ENCODE measurements around the gene INO80D.

The INO80D gene

DNA sequence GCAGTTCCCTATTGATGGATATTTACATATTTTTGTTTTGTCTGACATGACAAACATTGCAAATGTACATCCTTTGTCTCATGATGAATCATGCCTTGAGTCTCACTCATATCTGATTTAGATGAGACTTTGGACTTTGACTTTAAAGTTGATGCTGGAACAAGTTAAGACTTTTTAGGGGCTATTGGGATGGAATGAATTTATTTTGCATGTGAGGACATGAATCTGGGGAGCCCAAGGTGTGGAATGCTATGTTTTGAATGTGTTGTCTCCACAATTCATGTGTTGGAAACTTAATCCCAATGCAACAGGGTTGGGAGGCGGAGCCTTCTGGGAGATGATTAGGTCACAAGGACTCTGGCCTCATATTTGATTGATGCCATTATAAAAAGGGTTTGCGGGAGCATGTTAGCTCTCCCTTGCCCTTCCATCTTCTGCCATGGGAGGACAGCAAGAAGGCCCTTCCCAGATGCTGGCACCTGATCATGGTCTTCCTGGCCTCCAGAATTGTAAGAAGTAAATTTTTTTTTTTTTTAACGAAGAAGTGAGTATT lies 29.1 kb upstream of the INO80D start:
- DNase-seq = no peak
- no peak overlapping the region for H3K9ac ChIP-seq (ENCODE audit: low read length)
- H3K4me2 ChIP-seq (ENCODE audit: low read length) = no peak overlapping the region
- H4K5ac ChIP-seq (ENCODE audit: low read length) = no peak overlapping the region
- H3K27ac ChIP-seq (ENCODE audit: low read depth, low read length) = no peak overlapping the region
- H4K8ac ChIP-seq (ENCODE audit: low read depth, low read length) = no peak overlapping the region
- no CpG with 5 or more reads among the region's 3 CpGs for WGBS (ENCODE audit: extremely low coverage, insufficient coverage, low lambda C conversion rate)
- no peak overlapping the region for H3K18ac ChIP-seq (ENCODE audit: low read length)
- H2AK5ac ChIP-seq (ENCODE audit: low read length) = no peak overlapping the region
- H3K56ac ChIP-seq (ENCODE audit: low read length) = no peak overlapping the region
- no peaks in the 10 kb centered on the region for H3K79me1 ChIP-seq (ENCODE audit: low read length)
- H3K4me3 ChIP-seq (ENCODE audit: low read length) = no peak overlapping the region
- H2BK15ac ChIP-seq (replicated peaks; ENCODE audit: low read depth) = no peak overlapping the region
- no peak overlapping the region for H3K23ac ChIP-seq (ENCODE audit: low read length)
- no peak overlapping the region for H2BK120ac ChIP-seq (ENCODE audit: low read depth, low read length)
- H3K27me3 ChIP-seq (ENCODE audit: insufficient read depth, low read length, poor library complexity) = no peaks in the 10 kb centered on the region
- H3K4me1 ChIP-seq (ENCODE audit: control insufficient read depth, low read depth, low read length) = no peaks in the 10 kb centered on the region
- no peaks in the 10 kb centered on the region for H3K36me3 ChIP-seq (ENCODE audit: control insufficient read depth, insufficient read depth, low read length)
- no peaks in the 10 kb centered on the region for H3K79me2 ChIP-seq (ENCODE audit: control insufficient read depth, insufficient read depth, low read length)
- no peak overlapping the region for H3K4ac ChIP-seq (ENCODE audit: low read depth, low read length)
- H2BK5ac ChIP-seq (ENCODE audit: low read length) = no peak overlapping the region

DNA sequence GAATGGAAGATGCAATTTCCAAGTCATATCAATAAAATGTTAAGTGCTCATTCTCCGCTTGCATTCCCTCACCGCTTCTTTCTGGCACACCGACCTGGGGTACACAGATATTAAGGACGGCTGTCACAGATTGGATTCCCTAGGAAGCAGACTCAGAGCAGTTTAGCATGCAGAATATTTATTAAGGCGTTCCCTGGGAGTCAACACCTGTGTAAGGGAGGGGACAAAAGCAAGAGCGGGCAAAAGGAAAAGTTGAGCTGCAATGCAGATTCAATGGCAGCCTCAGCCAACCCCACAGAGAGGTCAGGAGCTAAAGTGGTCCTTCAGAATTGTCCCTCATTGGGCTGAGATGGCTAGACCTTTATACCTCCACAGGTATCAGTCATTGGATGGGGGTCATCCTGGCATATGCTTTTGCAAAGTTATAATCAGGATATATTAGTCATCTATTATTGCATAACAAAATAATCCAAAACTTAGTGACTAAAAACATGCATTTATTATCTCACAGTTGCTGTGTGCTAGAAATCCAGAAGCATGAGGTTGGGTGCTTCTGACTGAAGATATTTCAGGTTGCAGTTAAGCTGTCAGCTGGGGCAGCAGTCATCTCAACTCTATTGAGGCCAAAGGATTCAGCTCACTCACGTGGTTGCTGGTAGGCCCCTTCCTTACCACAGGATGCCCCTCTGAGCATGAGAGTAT lies 27.0 kb upstream of the INO80D start:
- no peak overlapping the region for H4K5ac ChIP-seq (ENCODE audit: low read length)
- H3K27ac ChIP-seq (ENCODE audit: low read depth, low read length) = no peak overlapping the region
- H3K79me2 ChIP-seq (ENCODE audit: control insufficient read depth, insufficient read depth, low read length) = no peaks in the 10 kb centered on the region
- H3K23ac ChIP-seq (ENCODE audit: low read length) = no peak overlapping the region
- DNase-seq = no peak
- H3K18ac ChIP-seq (ENCODE audit: low read length) = no peak overlapping the region
- no peak overlapping the region for H3K56ac ChIP-seq (ENCODE audit: low read length)
- H3K4me3 ChIP-seq (ENCODE audit: low read length) = no peak overlapping the region
- no peaks in the 10 kb centered on the region for H3K27me3 ChIP-seq (ENCODE audit: insufficient read depth, low read length, poor library complexity)
- H3K9ac ChIP-seq (ENCODE audit: low read length) = no peak overlapping the region
- H3K4me2 ChIP-seq (ENCODE audit: low read length) = no peak overlapping the region
- no peaks in the 10 kb centered on the region for H3K4me1 ChIP-seq (ENCODE audit: control insufficient read depth, low read depth, low read length)
- H3K36me3 ChIP-seq (ENCODE audit: control insufficient read depth, insufficient read depth, low read length) = no peaks in the 10 kb centered on the region
- no peaks in the 10 kb centered on the region for H3K79me1 ChIP-seq (ENCODE audit: low read length)
- no peak overlapping the region for H2BK120ac ChIP-seq (ENCODE audit: low read depth, low read length)
- no peak overlapping the region for H2AK5ac ChIP-seq (ENCODE audit: low read length)
- H2BK5ac ChIP-seq (ENCODE audit: low read length) = no peak overlapping the region
- WGBS (ENCODE audit: extremely low coverage, insufficient coverage, low lambda C conversion rate) = no CpG with 5 or more reads among the region's 7 CpGs
- no peak overlapping the region for H3K4ac ChIP-seq (ENCODE audit: low read depth, low read length)
- H2BK15ac ChIP-seq (replicated peaks; ENCODE audit: low read depth) = no peak overlapping the region
- H4K8ac ChIP-seq (ENCODE audit: low read depth, low read length) = no peak overlapping the region

DNA sequence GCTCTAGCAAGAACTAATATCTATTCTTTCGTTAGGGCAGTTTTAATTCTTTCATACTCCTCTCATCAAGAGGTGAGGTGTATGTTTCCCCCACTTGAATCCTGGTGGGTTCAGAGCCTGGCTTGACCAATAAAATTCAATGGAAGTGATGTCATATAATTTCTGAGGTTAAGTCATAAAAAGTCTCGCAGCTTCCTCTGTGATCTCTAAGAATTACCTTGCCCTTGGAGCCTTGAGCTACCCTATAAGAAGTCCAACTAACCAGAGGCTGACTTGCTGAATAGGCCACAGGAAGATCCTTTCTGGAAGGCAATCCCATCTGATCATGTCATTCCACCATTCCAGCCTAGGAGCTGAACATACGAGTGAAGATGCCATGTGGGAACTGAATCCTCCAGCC lies 26.1 kb upstream of the INO80D start:
- Histone ChIP-seq H3K4me1 (ENCODE audit: control insufficient read depth, low read depth, low read length) (no peaks in the 10 kb centered on the region), H3K4ac (ENCODE audit: low read depth, low read length) (no peak overlapping the region), H2BK5ac (ENCODE audit: low read length) (no peak overlapping the region), H3K79me1 (ENCODE audit: low read length) (no peaks in the 10 kb centered on the region), H4K5ac (ENCODE audit: low read length) (no peak overlapping the region), H3K23ac (ENCODE audit: low read length) (no peak overlapping the region), H3K4me2 (ENCODE audit: low read length) (no peak overlapping the region), H3K18ac (ENCODE audit: low read length) (no peak overlapping the region), H3K36me3 (ENCODE audit: control insufficient read depth, insufficient read depth, low read length) (no peaks in the 10 kb centered on the region), H3K9ac (ENCODE audit: low read length) (no peak overlapping the region), H3K27ac (ENCODE audit: low read depth, low read length) (no peak overlapping the region), H4K8ac (ENCODE audit: low read depth, low read length) (no peak overlapping the region), H3K79me2 (ENCODE audit: control insufficient read depth, insufficient read depth, low read length) (no peaks in the 10 kb centered on the region), H2BK120ac (ENCODE audit: low read depth, low read length) (no peak overlapping the region), H3K27me3 (ENCODE audit: insufficient read depth, low read length, poor library complexity) (no peaks in the 10 kb centered on the region), H3K4me3 (ENCODE audit: low read length) (no peak overlapping the region), H2AK5ac (ENCODE audit: low read length) (no peak overlapping the region), H2BK15ac (replicated peaks; ENCODE audit: low read depth) (no peak overlapping the region), H3K56ac (ENCODE audit: low read length) (no peak overlapping the region)
- DNase-seq = no peak
- no CpG with 5 or more reads among the region's 3 CpGs for WGBS (ENCODE audit: extremely low coverage, insufficient coverage, low lambda C conversion rate)

DNA sequence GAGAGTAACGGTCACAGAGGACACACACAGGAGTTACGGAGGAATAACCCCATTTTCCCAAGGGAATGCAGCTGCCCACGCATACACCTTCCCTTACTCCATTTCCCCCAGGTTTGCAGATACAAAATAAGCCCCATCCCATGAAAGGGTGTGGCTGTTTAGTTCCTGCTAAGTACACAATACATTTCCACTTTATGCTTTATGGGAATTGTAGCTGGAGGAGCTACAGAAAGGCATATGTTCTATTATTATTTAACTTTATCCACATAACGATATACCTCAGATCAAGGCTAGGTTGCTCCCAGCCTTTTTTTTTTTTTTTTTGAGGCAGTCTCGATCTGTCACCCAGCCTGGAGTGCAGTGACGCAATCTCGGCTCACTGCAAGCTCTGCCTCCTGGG lies 22.7 kb upstream of the INO80D start:
- no peaks in the 10 kb centered on the region for H3K79me1 ChIP-seq (ENCODE audit: low read length)
- H3K4me3 ChIP-seq (ENCODE audit: low read length) = no peak overlapping the region
- no peak overlapping the region for H3K56ac ChIP-seq (ENCODE audit: low read length)
- H3K4ac ChIP-seq (ENCODE audit: low read depth, low read length) = no peak overlapping the region
- no CpG with 5 or more reads among the region's 7 CpGs for WGBS (ENCODE audit: extremely low coverage, insufficient coverage, low lambda C conversion rate)
- DNase-seq = no peak
- H3K4me2 ChIP-seq (ENCODE audit: low read length) = no peak overlapping the region
- H3K27me3 ChIP-seq (ENCODE audit: insufficient read depth, low read length, poor library complexity) = no peaks in the 10 kb centered on the region
- H3K79me2 ChIP-seq (ENCODE audit: control insufficient read depth, insufficient read depth, low read length) = no peaks in the 10 kb centered on the region
- no peak overlapping the region for H2BK120ac ChIP-seq (ENCODE audit: low read depth, low read length)
- no peak overlapping the region for H2BK15ac ChIP-seq (replicated peaks; ENCODE audit: low read depth)
- H3K27ac ChIP-seq (ENCODE audit: low read depth, low read length) = no peak overlapping the region
- no peak overlapping the region for H4K8ac ChIP-seq (ENCODE audit: low read depth, low read length)
- H3K36me3 ChIP-seq (ENCODE audit: control insufficient read depth, insufficient read depth, low read length) = no peaks in the 10 kb centered on the region
- H4K5ac ChIP-seq (ENCODE audit: low read length) = no peak overlapping the region
- no peak overlapping the region for H2BK5ac ChIP-seq (ENCODE audit: low read length)
- H3K4me1 ChIP-seq (ENCODE audit: control insufficient read depth, low read depth, low read length) = no peaks in the 10 kb centered on the region
- no peak overlapping the region for H3K18ac ChIP-seq (ENCODE audit: low read length)
- no peak overlapping the region for H3K23ac ChIP-seq (ENCODE audit: low read length)
- no peak overlapping the region for H2AK5ac ChIP-seq (ENCODE audit: low read length)
- H3K9ac ChIP-seq (ENCODE audit: low read length) = no peak overlapping the region

DNA sequence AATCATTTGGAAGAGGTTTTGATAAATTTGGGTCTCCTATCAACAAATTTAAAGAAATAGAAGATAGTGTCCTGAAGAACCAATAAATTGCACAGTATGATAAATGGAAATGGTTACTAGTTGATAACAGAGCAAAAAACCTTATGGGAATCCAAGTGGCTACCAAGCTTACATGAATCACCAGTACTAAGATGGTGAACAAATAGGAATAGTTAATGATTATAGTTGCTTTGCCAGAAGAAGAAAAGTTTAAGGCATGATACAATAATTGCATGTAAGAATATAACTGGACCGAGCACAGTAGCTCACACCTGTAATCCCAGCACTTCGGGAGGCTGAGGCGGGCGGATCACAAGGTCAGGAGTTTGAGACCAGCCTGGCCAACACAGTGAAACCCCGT lies 19.6 kb upstream of the INO80D start:
- Histone ChIP-seq H4K5ac (ENCODE audit: low read length) (no peak overlapping the region), H3K4me3 (ENCODE audit: low read length) (no peak overlapping the region), H3K27me3 (ENCODE audit: insufficient read depth, low read length, poor library complexity) (no peaks in the 10 kb centered on the region), H2BK15ac (replicated peaks; ENCODE audit: low read depth) (no peak overlapping the region), H2BK120ac (ENCODE audit: low read depth, low read length) (no peak overlapping the region), H3K79me2 (ENCODE audit: control insufficient read depth, insufficient read depth, low read length) (no peaks in the 10 kb centered on the region), H3K36me3 (ENCODE audit: control insufficient read depth, insufficient read depth, low read length) (no peaks in the 10 kb centered on the region), H3K4me1 (ENCODE audit: control insufficient read depth, low read depth, low read length) (no peaks in the 10 kb centered on the region), H4K8ac (ENCODE audit: low read depth, low read length) (no peak overlapping the region), H3K27ac (ENCODE audit: low read depth, low read length) (no peak overlapping the region), H3K4ac (ENCODE audit: low read depth, low read length) (no peak overlapping the region), H3K9ac (ENCODE audit: low read length) (no peak overlapping the region), H2BK5ac (ENCODE audit: low read length) (no peak overlapping the region), H2AK5ac (ENCODE audit: low read length) (no peak overlapping the region), H3K4me2 (ENCODE audit: low read length) (no peak overlapping the region), H3K23ac (ENCODE audit: low read length) (no peak overlapping the region), H3K56ac (ENCODE audit: low read length) (no peak overlapping the region), H3K79me1 (ENCODE audit: low read length) (no peaks in the 10 kb centered on the region), H3K18ac (ENCODE audit: low read length) (no peak overlapping the region)
- no peak for DNase-seq
- WGBS (ENCODE audit: extremely low coverage, insufficient coverage, low lambda C conversion rate) = no CpG with 5 or more reads among the region's 5 CpGs

DNA sequence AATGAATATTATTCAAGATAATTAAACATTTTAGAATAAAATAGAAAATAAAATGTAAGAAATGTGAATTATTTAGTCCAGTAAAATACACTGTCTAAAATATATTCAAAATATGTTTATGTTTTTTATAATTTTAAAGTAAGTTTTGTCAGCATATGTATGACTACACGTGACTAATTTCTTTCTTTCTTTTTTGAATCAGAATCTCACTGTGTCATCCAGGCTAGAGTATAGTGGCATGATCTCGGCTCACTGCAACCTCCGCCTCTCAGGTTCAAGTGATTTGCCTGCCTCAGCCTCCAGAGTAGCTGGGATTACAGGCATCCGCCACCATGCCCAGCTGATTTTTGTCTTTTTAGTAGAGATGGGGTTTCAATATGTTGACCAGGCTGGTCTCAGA lies 19.1 kb upstream of the INO80D start:
- Histone ChIP-seq H3K27me3 (ENCODE audit: insufficient read depth, low read length, poor library complexity) (no peaks in the 10 kb centered on the region), H3K79me2 (ENCODE audit: control insufficient read depth, insufficient read depth, low read length) (no peaks in the 10 kb centered on the region), H3K4ac (ENCODE audit: low read depth, low read length) (no peak overlapping the region), H2BK120ac (ENCODE audit: low read depth, low read length) (no peak overlapping the region), H3K4me3 (ENCODE audit: low read length) (no peak overlapping the region), H2BK15ac (replicated peaks; ENCODE audit: low read depth) (no peak overlapping the region), H3K79me1 (ENCODE audit: low read length) (no peaks in the 10 kb centered on the region), H3K23ac (ENCODE audit: low read length) (no peak overlapping the region), H3K18ac (ENCODE audit: low read length) (no peak overlapping the region), H3K9ac (ENCODE audit: low read length) (no peak overlapping the region), H3K36me3 (ENCODE audit: control insufficient read depth, insufficient read depth, low read length) (no peaks in the 10 kb centered on the region), H2AK5ac (ENCODE audit: low read length) (no peak overlapping the region), H4K8ac (ENCODE audit: low read depth, low read length) (no peak overlapping the region), H4K5ac (ENCODE audit: low read length) (no peak overlapping the region), H3K4me1 (ENCODE audit: control insufficient read depth, low read depth, low read length) (no peaks in the 10 kb centered on the region), H3K4me2 (ENCODE audit: low read length) (no peak overlapping the region), H3K56ac (ENCODE audit: low read length) (no peak overlapping the region), H3K27ac (ENCODE audit: low read depth, low read length) (no peak overlapping the region), H2BK5ac (ENCODE audit: low read length) (no peak overlapping the region)
- no peak for DNase-seq
- WGBS (ENCODE audit: extremely low coverage, insufficient coverage, low lambda C conversion rate) = no CpG with 5 or more reads among the region's 4 CpGs
